OCI-LY3 (cell line): ENCODE results near the gene COL1A1.

Source experiments
- H2AFZ ChIP-seq: fragments of 200-600, 300-600 bp; shearing (Covaris generic); 2 replicates; pipeline ENCODE4 v1.6.0; 2014; ENCODE audit warnings: antibody characterized with exemption, low read depth, low read length
- H3K27ac ChIP-seq: fragments of 200-600, 300-600 bp; sonication (generic); 2 replicates; pipeline ENCODE4 v1.5.1; 2014; ENCODE audit warnings: mild to moderate bottlenecking, low read length, moderate library complexity, mixed read lengths
- H3K27me3 ChIP-seq: fragments of 200-600, 300-600 bp; sonication (generic); 2 replicates; pipeline ENCODE4 v1.6.1; 2014; ENCODE audit warnings: low read depth, low read length, mixed read lengths
- H3K36me3 ChIP-seq: fragments of 200-600, 300-600 bp; sonication (generic); replicated peaks from 2 replicates; pipeline ENCODE3; 2014; ENCODE audit warnings: low read depth, low read length, mixed read lengths
- H3K4me1 ChIP-seq: fragments of 300-600, 200-600 bp; sonication (generic); 2 replicates; pipeline ENCODE4 v1.6.1; 2014; ENCODE audit warnings: low read length, mixed read lengths
- H3K4me2 ChIP-seq: fragments of 200-600, 300-600 bp; sonication (generic); 2 replicates; pipeline ENCODE4 v1.6.1; 2014; ENCODE audit warnings: low read length, mixed read lengths
- H3K4me3 ChIP-seq: fragments of 300-600, 200-600 bp; sonication (generic); 2 replicates; pipeline ENCODE4 v1.5.1; 2014; ENCODE audit warnings: antibody characterized with exemption, mild to moderate bottlenecking, low read length, moderate library complexity
- H3K79me2 ChIP-seq: fragments of 300-600, 200-600 bp; shearing (Covaris generic); 2 replicates; pipeline ENCODE4 v1.6.1; 2014; ENCODE audit warnings: mild to moderate bottlenecking, low read length, mixed read lengths
- H3K9ac ChIP-seq: fragments of 300-600, 200-600 bp; shearing (Covaris generic); 2 replicates; pipeline ENCODE4 v1.6.0; 2014; ENCODE audit warnings: mild to moderate bottlenecking, low read length, moderate library complexity
- H3K9me3 ChIP-seq: fragments of 200-600, 300-600 bp; shearing (Covaris generic); 2 replicates; pipeline ENCODE4 v1.6.1; 2014; ENCODE audit warnings: low read length, mixed read lengths; ENCODE audit not compliant: insufficient read depth
- H4K20me1 ChIP-seq: fragments of 200-600, 300-600 bp; sonication (generic); 2 replicates; pipeline ENCODE4 v1.6.1; 2016; ENCODE audit warnings: low read length, mixed read lengths; ENCODE audit not compliant: insufficient read depth
- EZH2phosphoT487 ChIP-seq: fragments of 200-600 bp; shearing (Covaris generic); IDR thresholded peaks from 2 replicates; pipeline ENCODE4 v1.6.1; 2018; ENCODE audit warnings: antibody characterized with exemption, mixed run types, low read depth
- TF ChIP-seq, protein P1 (sequence below): fragments of 200-600, 300-600 bp; sonication (generic); IDR thresholded peaks from 2 replicates; pipeline ENCODE4 v1.5.1; 2014; ENCODE audit warnings: antibody characterized with exemption, low read length, low read depth

COL1A1 gene

DNA sequence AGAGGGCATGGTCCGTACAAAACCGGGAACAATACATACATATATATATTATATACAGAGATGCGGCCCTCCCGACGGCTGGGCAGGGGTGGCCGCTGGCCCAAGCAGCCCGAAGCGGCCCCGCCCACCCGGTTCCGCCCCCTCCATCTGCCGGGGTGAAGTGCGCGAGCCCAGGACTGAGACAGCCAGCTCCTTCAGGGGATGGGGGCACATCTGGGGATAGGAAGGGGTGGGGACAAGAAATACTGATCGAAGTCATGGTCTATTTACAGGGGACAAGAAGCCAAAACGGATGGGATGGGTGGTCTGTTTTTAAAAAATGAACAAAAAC lies 67.7 kb downstream of the COL1A1 start:
- Histone ChIP-seq H3K36me3 (peaks cover 56% of the 10 kb centered on the region), H3K4me3 (no peak overlapping the region), H4K20me1 (peaks cover 70% of the 10 kb centered on the region), H3K9ac (no peak overlapping the region), H3K79me2 (peaks cover 19% of the 10 kb centered on the region), H2AFZ (no peak overlapping the region), H3K4me1 (peaks cover 31% of the 10 kb centered on the region), H3K9me3 (no peaks in the 10 kb centered on the region), H3K27ac (no peak overlapping the region), H3K27me3 (peaks cover 8% of the 10 kb centered on the region), H3K4me2 (no peak overlapping the region)
- no peak for TF ChIP-seq EZH2phosphoT487
- TF ChIP-seq, protein P1, sequence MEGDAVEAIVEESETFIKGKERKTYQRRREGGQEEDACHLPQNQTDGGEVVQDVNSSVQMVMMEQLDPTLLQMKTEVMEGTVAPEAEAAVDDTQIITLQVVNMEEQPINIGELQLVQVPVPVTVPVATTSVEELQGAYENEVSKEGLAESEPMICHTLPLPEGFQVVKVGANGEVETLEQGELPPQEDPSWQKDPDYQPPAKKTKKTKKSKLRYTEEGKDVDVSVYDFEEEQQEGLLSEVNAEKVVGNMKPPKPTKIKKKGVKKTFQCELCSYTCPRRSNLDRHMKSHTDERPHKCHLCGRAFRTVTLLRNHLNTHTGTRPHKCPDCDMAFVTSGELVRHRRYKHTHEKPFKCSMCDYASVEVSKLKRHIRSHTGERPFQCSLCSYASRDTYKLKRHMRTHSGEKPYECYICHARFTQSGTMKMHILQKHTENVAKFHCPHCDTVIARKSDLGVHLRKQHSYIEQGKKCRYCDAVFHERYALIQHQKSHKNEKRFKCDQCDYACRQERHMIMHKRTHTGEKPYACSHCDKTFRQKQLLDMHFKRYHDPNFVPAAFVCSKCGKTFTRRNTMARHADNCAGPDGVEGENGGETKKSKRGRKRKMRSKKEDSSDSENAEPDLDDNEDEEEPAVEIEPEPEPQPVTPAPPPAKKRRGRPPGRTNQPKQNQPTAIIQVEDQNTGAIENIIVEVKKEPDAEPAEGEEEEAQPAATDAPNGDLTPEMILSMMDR: no peak
